HG03432 (cell line): ENCODE data around the gene RTTN.
A peak's percentile ranks its signal among the peaks of the same experiment; 100 is the strongest.
"Not testable (repeated sequence)": the region's sequence is repeated elsewhere in the genome, so short reads cannot be mapped to it uniquely, and the experiment has no call there.

Experiments
- ATAC-seq: cut with Tn5 transposase; IDR thresholded peaks from one replicate; pipeline ENCODE4 v1.9.1; 2021; ENCODE audit warnings: mild to moderate bottlenecking, moderate library complexity; ENCODE audit not compliant: unreplicated experiment

Gene RTTN

DNA sequence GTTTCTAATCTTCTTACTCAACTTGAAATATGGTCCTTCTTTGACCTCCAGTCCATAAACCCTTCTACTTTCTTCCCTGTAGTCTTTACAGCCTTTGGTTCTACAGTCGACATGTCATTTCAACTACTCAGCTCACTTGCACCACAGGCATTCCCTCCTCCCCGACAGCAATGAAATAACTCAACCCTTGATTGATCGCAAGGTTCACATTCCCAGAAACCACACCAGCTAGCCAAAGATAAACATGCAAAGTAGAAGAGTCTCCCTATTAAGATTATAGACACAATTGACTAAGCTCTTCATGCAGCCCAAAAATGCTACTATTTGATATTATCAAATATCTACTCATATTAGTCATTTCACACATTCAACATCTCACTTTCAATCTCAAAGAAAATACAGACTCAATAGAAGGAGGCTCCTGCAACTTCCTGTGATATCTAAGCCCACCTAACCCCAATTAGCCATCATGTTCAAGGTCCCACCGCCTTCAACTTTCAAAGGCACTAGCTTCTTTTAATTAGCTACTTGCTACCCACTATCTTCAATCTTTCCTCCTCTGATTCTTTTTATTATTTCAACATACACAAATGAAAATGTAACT is 50.8 kb downstream of the RTTN start:
- ATAC-seq = no peak

DNA sequence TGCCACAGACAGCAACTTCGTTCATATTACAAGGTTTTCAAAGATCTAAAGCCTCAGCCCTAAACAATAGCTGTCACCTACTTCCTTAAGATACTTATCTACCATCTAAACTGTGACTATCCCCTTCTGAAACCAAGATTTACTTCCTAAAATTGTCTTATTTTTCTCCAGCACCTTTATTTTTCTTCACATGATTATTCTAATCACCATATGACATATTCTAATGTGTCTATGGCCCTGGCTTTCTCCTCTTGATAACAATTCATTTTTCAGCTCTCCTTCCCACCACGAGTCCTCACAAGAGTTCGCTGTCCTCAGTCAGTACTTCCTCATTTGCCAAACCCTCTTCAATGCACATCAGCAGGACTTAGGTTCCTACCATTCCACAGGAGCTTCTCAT is 53.9 kb downstream of the RTTN start:
- ATAC-seq = peak; percentile 58

DNA sequence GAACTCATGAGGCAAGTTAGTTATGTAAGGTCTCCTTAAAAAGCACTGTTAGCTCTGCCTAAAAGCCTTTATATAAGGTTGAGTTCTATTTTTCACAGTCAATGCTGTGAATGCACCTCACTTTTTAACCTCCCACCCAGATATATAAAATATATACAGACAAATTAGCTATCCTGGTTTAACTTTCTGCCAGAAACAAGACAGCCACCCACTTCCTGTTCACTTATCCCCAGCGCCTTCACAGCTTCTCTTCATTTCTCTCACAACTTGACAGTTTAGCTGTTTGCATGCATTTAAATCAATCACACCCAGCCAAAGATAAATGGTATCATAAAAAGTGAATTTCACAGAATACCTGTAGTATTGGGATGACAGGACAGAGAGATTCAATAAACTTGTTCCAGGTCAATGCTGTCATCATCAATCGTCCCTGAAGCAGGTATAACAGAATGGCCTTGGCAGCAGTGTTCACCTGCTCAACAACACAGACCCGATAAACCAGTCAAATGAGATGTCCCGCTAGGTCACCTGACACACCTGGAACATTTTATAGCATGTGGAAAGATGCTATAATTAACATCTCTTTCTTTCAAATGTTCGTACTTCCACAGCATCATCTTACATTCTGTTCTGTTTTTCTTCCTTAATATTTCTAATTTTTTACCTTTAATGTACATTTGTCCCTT is 55.7 kb downstream of the RTTN start:
- no peak for ATAC-seq

DNA sequence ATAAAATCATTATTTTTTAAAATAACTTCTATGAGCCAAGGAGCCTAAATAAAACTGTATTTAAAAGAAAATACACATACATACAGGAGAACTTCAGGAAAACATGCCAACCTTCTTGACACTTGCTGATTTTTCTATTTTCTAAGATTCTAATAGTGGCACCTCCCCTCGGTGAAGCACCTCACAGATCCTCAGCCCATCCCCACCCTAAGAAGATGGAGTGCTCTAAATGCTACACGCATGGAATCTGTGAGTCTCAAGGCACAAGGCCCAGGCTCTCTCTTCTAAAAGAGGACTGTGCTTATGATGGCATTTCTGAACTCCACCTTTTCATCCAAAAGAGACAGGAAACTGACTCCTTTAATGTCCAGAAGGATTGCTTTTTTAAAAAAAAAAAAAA is 56.3 kb downstream of the RTTN start:
- no peak for ATAC-seq

DNA sequence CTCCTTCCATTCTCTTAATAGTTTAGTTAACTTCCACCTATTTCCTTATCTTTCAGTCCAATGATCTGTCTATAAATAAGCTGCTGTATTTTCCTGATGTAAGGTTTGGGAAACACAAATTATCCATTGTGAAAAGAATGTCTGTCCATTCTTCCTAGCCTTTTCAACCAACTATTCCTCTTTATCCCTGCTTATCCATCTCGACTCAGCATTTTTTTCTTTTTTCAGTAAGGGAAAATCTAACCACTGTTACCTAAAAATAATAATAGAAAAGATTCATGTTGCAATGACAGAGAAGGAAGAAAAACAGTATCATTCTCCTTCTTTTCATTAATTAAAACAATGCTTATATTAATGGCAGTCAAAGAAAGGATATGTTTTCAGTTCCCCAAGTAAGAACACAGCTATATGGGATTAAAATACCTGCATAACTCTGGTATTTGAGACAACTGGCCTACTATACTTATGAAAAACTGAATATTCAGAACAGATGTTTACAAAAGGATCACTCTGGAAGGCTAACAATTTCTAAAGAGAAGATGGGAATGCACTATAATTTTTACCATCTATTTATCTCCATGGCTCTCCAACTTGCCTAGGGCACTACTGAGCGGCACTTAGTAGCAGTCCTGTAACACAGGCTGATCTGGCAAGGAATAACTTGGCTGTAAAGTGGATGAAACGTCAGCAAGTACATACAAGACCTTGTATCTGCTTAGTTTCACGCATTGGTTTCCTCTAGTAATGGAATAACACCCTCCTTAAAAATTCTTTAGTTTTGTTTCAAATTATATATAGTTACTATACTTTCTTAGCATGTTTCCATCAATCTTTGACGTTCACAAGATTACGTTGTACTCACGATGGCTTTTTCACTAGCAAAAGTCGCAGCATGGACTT is 57.2 kb downstream of the RTTN start:
- no peak for ATAC-seq

DNA sequence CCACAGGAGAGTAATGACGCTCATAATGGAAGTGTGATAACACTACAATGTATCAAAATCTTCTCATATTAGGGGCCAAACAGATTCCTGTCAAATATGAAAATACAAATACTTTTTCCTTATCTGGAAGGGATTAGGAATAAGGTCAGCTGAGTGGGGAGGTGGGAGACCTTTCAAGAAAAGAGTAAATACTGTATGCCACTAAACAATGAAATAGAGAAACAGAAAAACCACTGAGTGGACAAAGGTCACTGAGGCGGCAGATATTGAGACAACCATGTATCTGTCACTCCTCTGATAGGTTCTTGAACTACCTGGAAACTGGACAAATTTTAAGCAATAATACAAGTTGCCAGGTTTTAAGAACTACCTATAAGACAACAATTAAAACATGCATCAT is 59.3 kb downstream of the RTTN start:
- ATAC-seq = no peak

DNA sequence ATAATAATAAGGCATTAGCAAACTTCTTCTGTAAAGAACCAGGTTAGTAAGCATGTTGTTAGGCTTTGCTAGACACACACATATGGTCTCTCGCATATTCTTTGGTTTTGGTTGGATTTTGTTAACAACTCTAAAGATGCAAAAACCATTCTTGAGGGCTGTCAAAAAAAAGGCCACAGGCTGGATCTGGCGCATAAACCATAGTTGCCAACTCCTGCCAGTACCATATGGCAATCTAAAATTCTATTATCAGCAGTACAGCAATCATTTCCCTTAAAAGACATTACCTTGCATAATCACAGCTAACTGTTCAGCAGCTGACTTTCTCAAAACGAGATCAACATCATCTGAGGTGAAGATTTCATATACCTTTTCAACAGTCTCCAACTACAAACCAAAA is 63.5 kb downstream of the RTTN start:
- no peak for ATAC-seq

DNA sequence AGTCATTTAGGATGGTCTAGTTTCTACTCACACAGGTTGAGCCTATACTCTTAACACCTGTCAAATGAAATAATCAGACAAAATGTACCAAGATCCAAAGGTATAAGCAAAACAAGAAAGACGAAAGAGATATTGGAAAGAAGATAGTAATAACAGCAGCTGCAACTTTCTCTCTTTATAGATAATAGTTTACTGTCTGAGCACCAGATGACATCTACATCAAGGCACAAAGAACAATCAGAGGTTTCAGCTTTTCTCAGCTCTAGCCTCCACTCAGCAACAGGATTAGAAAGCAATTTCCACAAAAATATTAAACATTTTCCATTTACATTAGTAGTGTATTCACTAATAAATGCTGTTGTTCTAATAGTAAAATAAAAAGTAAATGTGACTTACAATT is 66.3 kb downstream of the RTTN start:
- ATAC-seq = no peak

DNA sequence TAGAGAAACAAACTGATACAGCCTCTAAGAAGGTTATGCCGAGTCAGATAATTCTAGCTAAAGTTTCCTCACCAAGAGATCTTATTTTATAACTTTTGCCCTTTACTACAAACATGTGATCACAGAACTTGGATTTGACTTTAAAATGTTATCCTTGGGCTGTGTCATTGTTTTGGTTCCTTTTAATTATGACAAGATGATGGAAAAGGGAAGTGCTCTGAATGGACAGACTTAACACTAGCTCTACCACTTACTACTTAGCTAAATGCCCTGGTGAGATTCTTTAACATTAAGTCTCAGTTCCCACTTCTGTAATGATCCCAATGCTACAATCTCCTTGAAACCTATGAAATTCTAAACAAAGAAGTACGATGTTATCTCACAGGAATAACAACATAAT is 69.9 kb downstream of the RTTN start:
- ATAC-seq = no peak

DNA sequence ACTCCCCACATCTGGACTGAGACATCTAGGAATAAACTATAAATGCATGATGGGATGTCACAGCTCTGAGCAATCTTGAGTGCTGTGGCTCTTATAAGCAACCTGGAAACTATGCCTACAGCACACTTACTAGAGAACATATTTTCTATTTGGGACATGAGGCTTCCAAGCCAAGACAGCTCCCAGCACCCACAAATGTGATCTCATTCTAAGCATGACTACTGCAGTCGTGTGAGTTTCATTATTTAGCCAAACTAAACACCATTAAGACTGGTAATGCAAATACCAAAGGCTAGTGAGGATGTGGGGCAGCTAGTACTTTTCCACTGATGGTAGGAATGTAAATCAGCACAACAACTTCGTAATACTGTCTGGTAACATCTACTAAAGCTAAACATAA is 72.5 kb downstream of the RTTN start:
- ATAC-seq = no peak

DNA sequence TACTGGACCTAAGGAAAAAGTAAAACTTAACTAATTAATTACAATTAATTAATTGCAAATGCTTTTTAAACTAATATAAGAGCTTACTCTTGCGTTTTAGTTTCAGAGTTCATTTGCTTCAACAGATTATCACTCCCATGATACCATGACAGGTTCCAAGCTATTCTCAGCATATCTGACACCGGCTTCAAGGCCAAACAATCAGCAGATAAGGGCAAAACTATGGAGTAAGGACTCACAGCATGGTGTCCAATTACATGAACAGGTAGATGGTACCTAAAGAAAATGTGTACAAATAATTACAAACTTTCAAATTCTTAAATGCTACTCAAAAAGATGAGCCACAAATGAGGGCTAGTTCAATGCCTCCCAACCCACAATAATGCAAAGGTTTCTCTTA is 77.2 kb downstream of the RTTN start:
- no peak for ATAC-seq

DNA sequence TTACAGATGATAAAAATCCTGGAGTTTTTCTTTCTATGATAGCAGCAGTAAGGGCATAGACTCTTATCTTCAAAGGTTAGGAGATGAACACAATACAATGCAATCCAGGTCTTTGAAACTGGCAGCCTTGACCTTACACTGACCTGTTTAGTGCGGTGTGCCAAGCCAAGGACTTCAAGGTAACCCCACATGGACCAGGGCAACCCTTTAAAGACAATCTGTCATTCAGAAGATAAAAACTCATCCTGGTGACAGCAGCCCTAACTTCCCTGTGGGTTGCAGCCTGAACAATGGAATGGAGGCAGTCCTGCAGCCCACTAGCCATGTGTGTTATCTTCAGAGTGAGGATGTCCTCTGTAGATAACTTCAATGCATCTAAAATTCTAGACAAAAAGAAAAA is 78.1 kb downstream of the RTTN start:
- no peak for ATAC-seq

DNA sequence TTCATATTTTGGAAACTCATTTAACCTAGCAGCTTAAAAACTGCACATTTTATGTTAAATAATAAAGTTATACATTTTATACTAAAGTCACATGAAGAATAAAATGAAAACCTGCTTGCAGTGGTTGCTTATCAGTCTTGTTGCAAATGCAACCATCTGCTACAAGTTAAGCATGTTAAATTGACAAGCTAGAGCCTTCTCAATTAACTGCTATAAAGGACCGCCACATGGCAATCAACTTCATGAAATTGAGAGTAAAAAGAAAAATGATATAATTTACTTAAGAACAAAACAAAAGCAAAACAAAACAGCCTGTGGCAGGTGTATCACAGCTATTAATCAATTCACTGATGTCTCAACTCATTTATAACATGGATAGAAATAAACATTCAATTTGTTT is 78.7 kb downstream of the RTTN start:
- ATAC-seq = no peak

DNA sequence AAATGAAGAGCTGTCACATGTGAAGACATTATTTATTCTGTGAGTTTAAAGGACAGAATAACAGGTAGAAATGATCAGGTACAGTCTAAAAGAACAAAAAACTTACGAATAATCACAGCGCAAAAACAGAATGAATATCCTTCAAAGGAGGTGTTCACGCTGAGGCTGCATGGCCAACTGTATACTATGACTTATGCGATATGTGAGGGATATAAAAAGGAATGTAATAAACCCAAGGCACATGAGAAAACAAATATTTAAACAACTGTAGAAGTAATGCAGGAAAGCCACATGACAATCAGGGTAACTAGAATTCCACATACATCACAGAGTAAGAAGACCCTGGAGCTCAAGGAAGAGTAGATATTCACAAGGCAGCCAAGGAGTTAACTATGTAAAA is 81.3 kb downstream of the RTTN start:
- no peak for ATAC-seq

DNA sequence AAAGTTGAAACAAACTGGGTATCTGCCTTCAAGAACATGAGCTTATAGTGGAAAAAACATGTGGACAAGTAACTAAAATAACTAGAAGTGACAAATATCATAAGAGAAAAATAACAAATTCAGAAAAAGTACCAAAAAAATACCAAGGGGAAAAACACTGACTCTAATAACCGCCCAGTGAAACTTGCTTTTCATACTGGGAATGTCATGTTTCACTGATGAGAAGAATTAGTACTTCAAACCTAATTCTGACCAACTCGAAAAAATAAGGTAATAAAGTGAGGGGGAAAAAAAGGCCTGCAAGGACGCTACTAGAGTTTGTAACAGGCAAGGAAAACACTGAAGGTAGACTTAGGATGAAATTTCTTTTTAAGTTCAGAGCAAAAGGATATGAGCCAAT is 83.6 kb downstream of the RTTN start:
- peak; percentile 61 for ATAC-seq

DNA sequence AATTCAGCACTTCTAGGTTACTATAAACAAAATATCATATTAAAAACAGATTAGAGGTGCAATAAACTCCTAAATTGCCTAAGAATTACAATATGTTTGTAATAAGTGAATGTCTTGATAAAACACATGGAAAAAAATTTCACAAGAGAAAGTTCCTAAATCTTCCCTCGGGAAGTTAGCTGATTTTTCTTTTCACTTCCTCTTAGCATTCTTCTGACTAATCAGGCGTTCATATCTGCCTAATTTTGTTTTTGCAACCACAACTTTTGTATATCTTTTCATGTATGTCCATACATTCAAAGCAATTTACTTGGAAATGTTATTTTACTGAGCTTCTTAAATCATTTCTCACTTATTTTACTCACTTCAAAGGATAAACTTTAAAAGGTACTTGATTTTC is 88.5 kb downstream of the RTTN start:
- no peak for ATAC-seq

DNA sequence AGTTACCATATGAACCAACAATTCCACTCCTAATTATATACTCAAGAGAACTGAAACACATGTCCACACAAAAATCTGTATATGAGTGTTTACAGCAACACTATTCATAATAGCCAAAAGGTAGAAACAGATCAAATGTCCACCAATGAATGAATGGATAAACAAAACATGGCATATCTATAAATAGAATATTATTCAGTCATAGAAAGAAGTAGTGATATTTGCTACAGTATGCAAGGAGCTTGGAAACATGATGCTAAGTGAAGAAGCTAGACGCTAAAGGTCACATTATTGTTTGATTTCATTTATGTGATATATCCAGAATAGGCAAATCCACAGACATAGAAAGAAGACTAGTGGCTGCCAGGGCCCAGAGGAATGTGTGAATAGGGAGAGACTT is 92.0 kb downstream of the RTTN start:
- ATAC-seq = no peak

DNA sequence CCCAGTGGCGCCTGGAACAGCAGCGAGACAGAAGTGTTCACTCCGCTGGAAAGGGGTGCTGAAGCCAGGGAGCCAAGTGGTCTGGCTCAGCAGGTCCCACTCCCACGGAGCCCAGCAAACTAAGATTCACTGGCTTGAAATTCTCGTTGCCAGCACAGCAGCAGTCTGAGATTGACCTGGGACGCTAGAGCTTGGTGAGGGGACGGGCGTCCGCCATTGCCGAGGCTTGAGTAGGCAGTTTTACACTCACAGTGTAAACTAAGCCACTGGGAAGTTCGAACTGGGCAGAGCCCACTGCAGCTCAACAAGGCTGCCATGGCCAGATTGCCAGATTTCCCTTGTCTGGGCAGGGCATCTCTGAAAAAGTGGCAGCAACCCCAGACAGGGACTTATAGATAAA is 94.8 kb downstream of the RTTN start:
- no peak for ATAC-seq

DNA sequence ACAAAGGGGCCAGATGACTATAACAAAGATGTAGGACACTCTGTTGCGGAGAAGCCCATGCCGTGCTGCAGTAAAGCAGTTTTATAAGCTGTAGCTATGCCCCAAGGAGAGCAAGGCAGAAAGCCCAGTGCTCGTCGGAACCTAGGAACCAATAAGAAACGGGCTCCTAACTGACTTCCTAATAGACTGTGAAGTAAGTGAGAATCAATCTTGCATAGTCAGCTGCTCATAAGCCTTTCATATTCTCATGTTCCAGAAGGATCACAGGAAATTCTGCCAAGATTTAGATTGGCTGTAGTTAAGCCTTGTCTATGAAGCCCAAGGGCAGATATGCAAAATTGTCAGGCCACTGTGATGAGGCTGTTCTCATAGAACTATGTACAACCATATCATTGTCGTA is 98.4 kb downstream of the RTTN start:
- no peak for ATAC-seq

DNA sequence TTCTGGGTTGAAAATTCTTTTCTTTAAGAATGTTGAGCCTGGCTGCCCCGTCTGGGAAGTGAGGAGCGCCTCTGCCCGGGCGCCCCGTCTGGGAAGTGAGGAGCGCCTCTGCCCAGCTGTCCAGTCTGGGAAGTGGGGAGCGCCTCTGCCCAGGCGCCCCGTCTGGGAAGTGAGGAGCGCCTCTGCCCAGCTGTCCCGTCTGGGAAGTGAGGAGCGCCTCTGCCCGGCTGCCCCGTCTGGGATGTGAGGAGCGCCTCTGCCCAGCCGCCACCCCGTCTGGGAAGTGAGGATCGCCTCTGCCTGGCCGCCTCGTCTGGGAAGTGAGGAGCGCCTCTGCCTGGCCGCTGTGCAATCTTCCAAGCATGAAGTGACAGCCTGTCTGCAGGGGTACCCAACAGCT is 102.6 kb downstream of the RTTN start:
- not testable (repeated sequence) for ATAC-seq

DNA sequence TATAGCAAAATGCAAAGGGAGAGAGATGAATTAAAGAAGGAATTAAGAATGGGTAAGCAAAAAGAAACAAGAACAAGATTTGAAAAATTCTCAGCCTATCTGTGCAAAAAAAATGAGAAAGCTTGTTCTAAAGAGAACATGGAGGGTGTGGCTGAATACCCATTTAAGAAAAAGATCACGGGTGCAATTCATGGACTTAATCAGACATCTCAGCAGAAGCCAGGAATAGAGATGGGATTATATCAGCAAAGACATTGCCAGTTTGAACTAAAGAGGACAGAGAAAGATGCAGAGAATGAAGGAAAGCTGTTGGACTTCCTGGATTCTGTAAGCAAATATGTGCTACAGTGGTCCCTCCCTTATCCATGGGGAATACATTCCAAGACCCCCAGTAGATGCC is 115.6 kb downstream of the RTTN start:
- no peak for ATAC-seq

DNA sequence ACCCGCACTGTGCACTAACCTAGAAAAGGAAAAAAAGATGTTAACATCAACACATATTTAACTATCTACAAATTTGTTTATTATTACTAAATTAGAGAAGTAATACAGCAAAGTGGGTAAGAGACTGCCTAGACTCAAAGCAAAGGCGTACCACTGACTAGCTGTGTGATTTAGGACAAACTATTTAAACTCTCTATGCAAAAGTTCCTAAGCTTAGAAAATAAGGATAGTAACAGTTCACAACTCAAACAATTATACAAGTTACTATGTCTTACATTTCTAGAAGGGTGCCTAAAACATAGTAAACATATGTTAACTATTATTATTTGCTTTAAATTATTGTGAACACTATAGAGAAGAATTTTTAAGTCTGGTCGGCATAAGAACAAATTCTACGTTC is 119.4 kb downstream of the RTTN start:
- ATAC-seq = no peak
